GM18507 (cell line): ENCODE measurements around the gene CCDC175.

Experiments used
- DNase-seq: peaks from one replicate; pipeline ENCODE4 v3.0.0; 2011; ENCODE audit warnings: low read depth; ENCODE audit not compliant: insufficient read length; ENCODE audit errors: extremely low spot score
- FAIRE-seq: peaks from 2 replicates; lab custom pipeline; 2011; peaks lifted over from hg19 to GRCh38; lab: Jason Lieb, UNC

CCDC175 gene

GRCh38 chr14:59483819-59484638 lies 92.6 kb downstream of the CCDC175 start, which contains the start of the genes JKAMP and L3HYPDH:
Gene JKAMP, plus strand, starts transcription at chr14:59484517. Its CDS starts 73 bp downstream, at chr14:59484590.
Gene L3HYPDH, minus strand, starts transcription at chr14:59484408. Its CDS starts 92 bp downstream, at chr14:59484316.
- peak; percentile 87 for FAIRE-seq

GRCh38 chr14:59483363-59483762 lies 93.2 kb downstream of the CCDC175 start:
- DNase-seq (no peak), FAIRE-seq (no peak)

More at GRCh38 chr14:59483819-59484638, 92.6 kb downstream of the CCDC175 start, which contains the start of the genes JKAMP and L3HYPDH:
- peak; percentile 88 for DNase-seq

GRCh38 chr14:59482541-59483331 lies 93.9 kb downstream of the CCDC175 start:
- DNase-seq, result no peak
- no peak for FAIRE-seq

GRCh38 chr14:59481871-59482540 lies 94.6 kb downstream of the CCDC175 start:
- no peak for DNase-seq
- FAIRE-seq, result peak; percentile 15

- no peak for FAIRE-seq
- DNase-seq, result no peak
Measured at GRCh38 chr14:59481407-59481806, 95.2 kb downstream of the CCDC175 start.

GRCh38 chr14:59480166-59480565 lies 96.4 kb downstream of the CCDC175 start:
- FAIRE-seq (no peak), DNase-seq (no peak)

- FAIRE-seq (no peak), DNase-seq (no peak)
Measured at GRCh38 chr14:59478540-59478939, 98.1 kb downstream of the CCDC175 start.

- DNase-seq (no peak), FAIRE-seq (no peak)
Measured at GRCh38 chr14:59475709-59476108, 100.9 kb downstream of the CCDC175 start.

GRCh38 chr14:59474172-59474571 lies 102.4 kb downstream of the CCDC175 start:
- FAIRE-seq (no peak), DNase-seq (no peak)

- DNase-seq, result peak; percentile 22
- FAIRE-seq, result peak; percentile 9
Measured at GRCh38 chr14:59465316-59466135, 111.1 kb downstream of the CCDC175 start, which contains the start of gene GPR135. Gene GPR135, minus strand, starts transcription at chr14:59465380. Its CDS starts 154 bp downstream, at chr14:59465226.

- DNase-seq, result peak; percentile 39
Measured at GRCh38 chr14:59464486-59465315, 111.9 kb downstream of the CCDC175 start.

GRCh38 chr14:59463787-59464485 lies 112.7 kb downstream of the CCDC175 start:
- DNase-seq (no peak), FAIRE-seq (no peak)

More at GRCh38 chr14:59464486-59465315, 111.9 kb downstream of the CCDC175 start:
- FAIRE-seq, result no peak

- DNase-seq, result no peak
- no peak for FAIRE-seq
Measured at GRCh38 chr14:59461891-59462290, 114.7 kb downstream of the CCDC175 start.

GRCh38 chr14:59460378-59460777 lies 116.2 kb downstream of the CCDC175 start:
- FAIRE-seq (no peak), DNase-seq (no peak)

GRCh38 chr14:59458486-59458885 lies 118.1 kb downstream of the CCDC175 start:
- DNase-seq (no peak), FAIRE-seq (no peak)

- no peak for DNase-seq
- FAIRE-seq, result no peak
Measured at GRCh38 chr14:59455411-59455810, 121.2 kb downstream of the CCDC175 start.
